Kidney glomerular epithelial cell (primary cell): ENCODE data around the gene HDAC4.

Experiments used
- DNase-seq: peaks from one replicate; lab custom pipeline; 2025; lab: John Stamatoyannopoulos, UW

The HDAC4 gene

GRCh38 chr2:239425631-239426030, 24.8 kb upstream of the HDAC4 start:
- DNase-seq: no peak

- no peak for DNase-seq
Measured at GRCh38 chr2:239424337-239425045, 23.7 kb upstream of the HDAC4 start.

- no peak for DNase-seq
Measured at GRCh38 chr2:239423551-239423950, 22.7 kb upstream of the HDAC4 start.

GRCh38 chr2:239421851-239422250, 21.0 kb upstream of the HDAC4 start:
- DNase-seq: no peak

GRCh38 chr2:239420082-239420481, 19.3 kb upstream of the HDAC4 start:
- DNase-seq: no peak

- DNase-seq: no peak
Measured at GRCh38 chr2:239418918-239419317, 18.1 kb upstream of the HDAC4 start.

GRCh38 chr2:239412905-239413603, 12.2 kb upstream of the HDAC4 start:
- no peak for DNase-seq

GRCh38 chr2:239411549-239412319, 10.9 kb upstream of the HDAC4 start:
- no peak for DNase-seq

GRCh38 chr2:239411117-239411516, 10.3 kb upstream of the HDAC4 start:
- DNase-seq: no peak

GRCh38 chr2:239409976-239410375, 9.2 kb upstream of the HDAC4 start:
- no peak for DNase-seq

GRCh38 chr2:239407112-239407511, 6.3 kb upstream of the HDAC4 start:
- no peak for DNase-seq

- no peak for DNase-seq
Measured at GRCh38 chr2:239406316-239406995, 5.6 kb upstream of the HDAC4 start.

GRCh38 chr2:239405071-239405470, 4.3 kb upstream of the HDAC4 start:
- no peak for DNase-seq

- DNase-seq: no peak
Measured at GRCh38 chr2:239402666-239403065, 1.8 kb upstream of the HDAC4 start.

- DNase-seq: peak; percentile 27
Measured at GRCh38 chr2:239401881-239402233, 1.0 kb upstream of the HDAC4 start.

GRCh38 chr2:239401067-239401880, 454 bp upstream of the HDAC4 start:
- DNase-seq: peak; percentile 95

GRCh38 chr2:239399921-239400595, 762 bp downstream of the HDAC4 start:
- DNase-seq: no peak

GRCh38 chr2:239399433-239399920, 1.3 kb downstream of the HDAC4 start:
- DNase-seq: no peak

- DNase-seq: no peak
Measured at GRCh38 chr2:239398521-239398921, 2.3 kb downstream of the HDAC4 start.

- no peak for DNase-seq
Measured at GRCh38 chr2:239397931-239398471, 2.8 kb downstream of the HDAC4 start.
